ENCODE results near the gene HOXA6.

DNA sequence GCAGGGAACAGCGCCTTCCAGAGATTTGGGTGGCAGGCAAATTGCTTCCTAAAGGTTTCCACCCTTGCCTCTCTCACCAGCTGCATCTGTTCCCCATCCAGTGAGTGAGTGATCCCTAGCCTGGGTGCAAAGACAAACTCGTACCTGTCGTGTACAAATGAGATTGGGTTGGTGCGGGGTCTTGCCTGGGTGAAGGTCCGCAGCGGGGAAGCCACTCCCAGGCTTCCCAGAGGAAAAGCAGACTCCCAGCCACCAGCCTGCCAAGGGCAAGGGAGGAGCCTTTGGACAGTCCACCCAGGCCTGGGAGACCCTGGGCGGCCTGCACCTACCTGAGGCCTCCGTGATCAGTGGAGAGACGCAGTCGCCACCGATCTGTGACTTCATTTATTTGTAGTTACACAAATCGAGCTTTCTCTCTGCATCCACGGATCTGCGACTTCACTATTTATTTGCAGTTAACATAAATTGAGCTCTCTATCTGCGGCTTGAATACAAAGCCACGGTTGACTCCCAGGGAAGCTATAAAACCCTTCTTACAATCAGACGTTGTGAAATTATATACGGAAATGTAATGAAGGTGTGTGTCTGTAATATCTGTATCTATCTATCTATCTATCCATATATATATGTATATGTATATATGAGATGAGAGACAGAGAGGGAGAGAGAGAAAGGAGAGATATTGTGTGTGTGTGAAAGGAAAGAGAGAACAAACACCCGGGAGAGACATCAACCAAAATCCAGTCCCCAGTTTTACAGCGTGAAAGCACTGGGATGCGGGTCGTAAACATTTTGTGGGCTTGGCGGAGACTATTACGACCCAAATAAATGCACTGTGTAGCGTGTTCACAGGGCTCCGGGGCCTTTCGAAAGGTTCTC is 11.9 kb upstream of the HOXA6 start:
- TF ChIP-seq, protein P1, sequence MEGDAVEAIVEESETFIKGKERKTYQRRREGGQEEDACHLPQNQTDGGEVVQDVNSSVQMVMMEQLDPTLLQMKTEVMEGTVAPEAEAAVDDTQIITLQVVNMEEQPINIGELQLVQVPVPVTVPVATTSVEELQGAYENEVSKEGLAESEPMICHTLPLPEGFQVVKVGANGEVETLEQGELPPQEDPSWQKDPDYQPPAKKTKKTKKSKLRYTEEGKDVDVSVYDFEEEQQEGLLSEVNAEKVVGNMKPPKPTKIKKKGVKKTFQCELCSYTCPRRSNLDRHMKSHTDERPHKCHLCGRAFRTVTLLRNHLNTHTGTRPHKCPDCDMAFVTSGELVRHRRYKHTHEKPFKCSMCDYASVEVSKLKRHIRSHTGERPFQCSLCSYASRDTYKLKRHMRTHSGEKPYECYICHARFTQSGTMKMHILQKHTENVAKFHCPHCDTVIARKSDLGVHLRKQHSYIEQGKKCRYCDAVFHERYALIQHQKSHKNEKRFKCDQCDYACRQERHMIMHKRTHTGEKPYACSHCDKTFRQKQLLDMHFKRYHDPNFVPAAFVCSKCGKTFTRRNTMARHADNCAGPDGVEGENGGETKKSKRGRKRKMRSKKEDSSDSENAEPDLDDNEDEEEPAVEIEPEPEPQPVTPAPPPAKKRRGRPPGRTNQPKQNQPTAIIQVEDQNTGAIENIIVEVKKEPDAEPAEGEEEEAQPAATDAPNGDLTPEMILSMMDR (IDR thresholded peaks at IDR 0.05): no peak
- TF ChIP-seq POLR2A (IDR thresholded peaks at IDR 0.05; ENCODE audit: low read depth): no peak
- TF ChIP-seq POLR2AphosphoS5 (IDR thresholded peaks at IDR 0.05): no peak

Data from esophagus muscularis mucosa (tissue), 3 donors.